GM19025 (cell line): ENCODE measurements around the gene WFDC5.
"Not testable (repeated sequence)": the region's sequence is repeated elsewhere in the genome, so short reads cannot be mapped to it uniquely, and the experiment has no call there.

Experiments
- ATAC-seq: cut with Tn5 transposase; IDR thresholded peaks from one replicate; pipeline ENCODE4 v1.9.1; 2021; ENCODE audit warnings: mild to moderate bottlenecking, low read depth, moderate library complexity; ENCODE audit not compliant: unreplicated experiment

Gene WFDC5

DNA sequence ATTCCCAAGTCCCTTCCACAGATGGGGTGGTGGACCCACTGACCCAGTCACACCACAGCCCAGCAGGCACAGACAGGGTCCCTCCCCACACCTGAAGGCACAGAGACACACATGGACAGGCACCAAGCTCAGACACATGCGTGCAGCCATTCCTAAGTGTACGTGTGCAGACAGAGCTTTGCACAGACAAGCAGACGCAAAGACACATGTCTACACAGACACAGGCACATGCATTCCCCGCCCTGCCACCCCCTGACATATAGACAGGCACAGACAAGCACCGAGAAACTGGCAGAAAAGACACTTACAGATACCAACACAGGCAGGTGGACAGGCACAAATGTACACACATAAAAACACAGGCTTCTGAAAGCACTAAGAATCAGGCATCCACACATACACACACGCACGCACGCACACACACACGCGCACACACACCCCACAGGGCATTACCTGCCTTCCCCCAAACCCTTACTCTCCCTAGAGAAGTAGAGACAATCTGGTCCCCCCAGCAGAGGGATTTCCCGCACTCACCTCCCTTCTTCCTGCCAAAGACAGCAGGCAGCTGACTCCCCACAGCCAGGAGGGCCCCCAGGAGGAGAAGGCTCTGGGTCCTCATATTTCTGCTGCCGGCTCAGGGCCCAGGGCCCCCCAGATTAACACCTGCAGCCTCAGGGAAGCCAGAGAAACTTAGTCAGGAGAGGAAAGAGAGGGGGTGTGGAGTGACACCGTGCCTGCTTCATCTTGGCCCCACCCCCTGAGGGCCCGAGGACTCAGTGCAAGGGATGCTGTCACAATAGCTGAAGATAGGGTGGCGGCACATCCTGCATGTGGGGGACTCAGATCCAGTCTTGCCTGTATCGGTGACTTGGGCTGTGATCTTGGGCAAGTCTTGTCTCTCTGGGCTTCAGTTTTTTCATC, at the start of gene WFDC5:
Gene WFDC5 (minus strand): TSS at position 710 of the 921 bp plus-strand sequence. CDS start 91 bp downstream, at position 619.
- ATAC-seq = no peak

- no peak for ATAC-seq
Observed at GRCh38 chr20:45163083-45163803, 48.3 kb upstream of the WFDC5 start.

- no peak for ATAC-seq
Observed at GRCh38 chr20:45157962-45158361, 43.0 kb upstream of the WFDC5 start.

DNA sequence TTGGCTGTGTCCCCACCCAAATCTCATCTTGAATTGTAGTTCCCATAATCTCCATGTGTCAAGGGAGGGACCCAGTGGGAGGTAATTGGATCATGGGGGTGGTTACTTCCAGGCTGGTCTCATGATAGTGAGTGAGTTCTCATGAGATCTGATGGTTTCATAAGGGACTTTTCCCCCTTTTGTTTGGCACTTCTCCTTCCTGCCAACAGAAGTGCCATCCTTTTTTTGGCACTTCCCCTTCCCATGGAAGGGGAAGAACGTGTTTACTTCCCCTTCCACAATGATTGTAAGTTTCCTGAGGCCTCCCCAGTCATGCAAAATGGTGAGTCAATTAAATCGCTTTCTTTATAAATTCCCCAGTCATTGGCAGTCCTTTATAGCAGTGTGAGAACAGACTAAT, 41.7 kb upstream of the WFDC5 start:
- ATAC-seq = no peak

- not testable (repeated sequence) for ATAC-seq
Observed at GRCh38 chr20:45154794-45155193, 39.8 kb upstream of the WFDC5 start.

GRCh38 chr20:45154183-45154582, 39.2 kb upstream of the WFDC5 start:
- ATAC-seq = no peak

DNA sequence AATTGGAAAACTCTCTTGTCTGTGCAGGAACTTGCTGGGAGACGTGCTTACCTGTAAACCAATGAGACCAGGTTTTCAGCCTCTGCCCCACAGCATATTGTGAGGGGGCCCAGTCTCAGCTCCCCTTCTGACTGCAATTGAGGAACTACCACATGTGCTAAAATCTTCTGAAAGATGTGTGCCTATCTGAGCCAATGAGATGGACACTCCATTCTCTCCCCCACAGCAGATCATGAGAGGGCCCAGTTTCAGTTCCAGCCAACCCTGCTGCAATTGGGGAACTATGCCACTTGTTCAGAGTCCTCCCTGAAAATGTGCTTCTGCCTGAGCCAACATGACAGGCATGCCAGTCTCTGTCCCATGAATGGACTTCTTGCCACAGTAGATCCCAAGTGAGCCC, 38.8 kb upstream of the WFDC5 start:
- no peak for ATAC-seq

DNA sequence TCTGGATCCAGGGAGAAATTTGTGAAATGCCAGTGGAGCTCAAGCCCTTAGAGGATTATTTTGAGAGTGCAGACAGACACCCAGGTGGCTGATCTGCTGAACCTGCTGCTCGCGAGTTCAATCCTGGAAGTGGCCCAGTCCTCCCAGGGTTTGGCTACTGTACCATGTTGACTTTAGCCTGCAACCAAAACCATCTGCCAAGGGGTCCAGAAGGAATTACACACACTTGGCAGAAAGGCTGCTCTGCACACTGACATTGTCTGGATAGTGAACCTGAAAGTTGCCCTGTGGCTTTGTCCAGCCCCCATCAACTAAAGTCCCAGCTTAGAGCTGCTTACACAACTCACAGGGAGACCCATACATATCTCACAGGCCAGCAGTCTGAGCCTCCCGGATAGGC, 38.2 kb upstream of the WFDC5 start:
- no peak for ATAC-seq

DNA sequence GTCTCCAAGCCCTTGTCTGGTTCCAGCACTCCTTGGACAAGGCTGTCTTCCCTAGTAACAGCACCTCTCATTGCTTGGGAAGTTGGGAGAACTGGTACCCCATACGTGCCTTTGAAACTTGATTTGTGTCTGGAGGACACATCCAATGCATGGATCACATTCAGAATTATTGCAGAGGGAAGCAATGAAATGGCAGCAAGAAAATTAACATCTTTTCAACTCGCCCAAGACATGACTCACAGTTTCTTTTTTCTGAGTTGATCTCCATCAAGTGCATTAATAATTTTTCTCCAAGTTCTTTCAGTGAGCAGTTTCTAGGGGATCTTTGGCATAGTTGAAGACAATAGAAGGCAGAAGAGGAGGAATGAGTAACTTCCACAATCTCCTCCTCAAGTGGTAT, 37.4 kb upstream of the WFDC5 start:
- no peak for ATAC-seq

DNA sequence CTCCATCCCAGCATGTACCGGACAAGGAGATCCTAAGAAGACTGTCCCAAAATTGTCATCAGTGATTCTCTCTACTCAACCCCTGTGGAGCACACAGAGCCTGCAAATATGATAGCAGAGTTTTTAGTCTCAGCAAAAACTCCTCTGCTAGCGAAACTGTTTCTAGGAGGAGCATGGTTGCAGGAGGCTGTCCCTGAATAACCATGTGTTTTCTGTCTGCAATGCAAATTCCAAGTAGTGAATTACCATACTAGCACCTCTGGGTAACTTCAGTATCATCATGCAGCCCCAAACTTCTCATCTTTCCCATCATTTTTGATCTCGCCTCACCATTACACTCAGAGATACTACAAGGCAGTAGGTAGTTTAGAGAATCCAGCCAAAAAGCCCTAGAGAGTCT, 34.1 kb upstream of the WFDC5 start:
- ATAC-seq = no peak

- ATAC-seq = no peak
Observed at GRCh38 chr20:45140836-45141235, 25.9 kb upstream of the WFDC5 start.

- ATAC-seq = not testable (repeated sequence)
Observed at GRCh38 chr20:45139733-45140375, 24.9 kb upstream of the WFDC5 start.

DNA sequence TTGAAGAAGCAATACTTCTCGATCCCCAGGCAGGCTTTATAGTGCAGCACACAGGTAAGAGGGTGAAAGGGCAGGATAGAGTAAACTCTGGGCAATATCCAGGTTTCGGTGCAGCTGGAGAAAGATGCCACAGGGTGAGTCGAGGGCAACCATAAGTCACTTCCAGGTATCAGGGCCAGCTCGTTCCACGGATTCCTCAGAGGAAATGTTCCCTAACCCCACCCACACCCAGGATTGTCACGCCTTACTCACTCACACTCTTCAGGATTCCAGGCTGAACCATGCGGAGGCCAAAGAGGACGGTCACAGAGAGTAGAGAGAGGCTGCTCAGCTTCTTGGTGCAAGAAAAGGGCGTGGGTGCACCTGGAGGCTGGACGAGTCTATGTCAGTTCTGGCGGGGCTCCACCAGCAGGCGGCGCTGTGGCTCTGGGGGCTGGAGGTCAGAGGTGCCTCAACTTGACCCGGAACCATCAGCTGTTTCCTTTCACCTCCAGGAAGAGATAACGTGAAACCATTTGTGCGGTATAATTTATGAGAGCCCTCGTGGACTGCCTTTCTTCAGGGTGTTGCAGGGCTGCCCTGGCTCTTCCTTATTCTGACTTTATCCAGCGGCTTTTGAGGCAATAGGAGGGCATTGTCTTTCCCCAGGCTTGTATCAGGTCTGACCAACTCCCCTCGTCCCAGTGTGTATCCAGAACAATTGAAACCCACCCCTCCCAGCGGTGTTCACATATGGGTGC, 23.8 kb upstream of the WFDC5 start:
- ATAC-seq = no peak

DNA sequence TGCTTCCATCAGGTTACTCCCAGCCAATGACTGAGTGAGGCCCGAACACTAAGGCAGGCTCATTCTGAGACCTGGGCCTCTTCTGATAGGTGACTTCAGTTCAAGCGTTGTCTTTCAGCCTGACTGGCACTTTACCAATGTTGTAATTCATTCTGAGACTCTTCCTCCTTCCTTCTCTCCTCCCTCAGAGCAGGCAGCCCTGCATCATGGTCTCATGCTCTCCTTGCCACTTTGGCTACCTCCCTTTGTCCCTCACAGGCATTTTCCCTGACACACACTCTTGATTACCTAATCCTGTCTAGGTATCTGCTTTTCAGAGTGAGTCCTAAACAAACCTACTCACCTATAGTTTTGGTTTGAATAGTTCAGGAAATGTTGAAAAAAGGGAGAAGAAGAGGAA, 21.9 kb upstream of the WFDC5 start:
- no peak for ATAC-seq

GRCh38 chr20:45128099-45128498, 13.1 kb upstream of the WFDC5 start:
- ATAC-seq = no peak

GRCh38 chr20:45124365-45124764, 9.4 kb upstream of the WFDC5 start, which contains the start of gene WFDC12:
TSS of gene WFDC12 (minus strand) at chr20:45124465. CDS start at chr20:45124447, 18 bp downstream.
- ATAC-seq = no peak

DNA sequence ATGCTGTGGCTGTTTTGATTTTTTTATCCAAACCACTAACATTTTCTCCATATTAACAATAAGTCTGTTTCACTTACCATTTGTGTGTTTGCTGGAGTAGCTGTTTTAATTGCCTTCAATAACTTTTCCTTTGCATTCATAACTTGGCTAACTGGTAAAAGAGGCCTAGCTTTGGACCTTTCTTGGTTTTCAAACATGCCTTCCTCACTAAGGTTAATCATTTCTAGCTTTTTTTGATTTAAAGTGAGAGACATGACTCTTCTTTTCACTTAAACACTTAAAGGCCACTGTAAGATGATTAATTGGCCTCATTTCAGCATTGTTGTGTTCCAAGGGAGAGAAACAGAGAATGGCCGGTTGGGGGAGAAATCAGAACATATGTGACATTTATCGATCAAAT, 6.4 kb upstream of the WFDC5 start:
- ATAC-seq = no peak

DNA sequence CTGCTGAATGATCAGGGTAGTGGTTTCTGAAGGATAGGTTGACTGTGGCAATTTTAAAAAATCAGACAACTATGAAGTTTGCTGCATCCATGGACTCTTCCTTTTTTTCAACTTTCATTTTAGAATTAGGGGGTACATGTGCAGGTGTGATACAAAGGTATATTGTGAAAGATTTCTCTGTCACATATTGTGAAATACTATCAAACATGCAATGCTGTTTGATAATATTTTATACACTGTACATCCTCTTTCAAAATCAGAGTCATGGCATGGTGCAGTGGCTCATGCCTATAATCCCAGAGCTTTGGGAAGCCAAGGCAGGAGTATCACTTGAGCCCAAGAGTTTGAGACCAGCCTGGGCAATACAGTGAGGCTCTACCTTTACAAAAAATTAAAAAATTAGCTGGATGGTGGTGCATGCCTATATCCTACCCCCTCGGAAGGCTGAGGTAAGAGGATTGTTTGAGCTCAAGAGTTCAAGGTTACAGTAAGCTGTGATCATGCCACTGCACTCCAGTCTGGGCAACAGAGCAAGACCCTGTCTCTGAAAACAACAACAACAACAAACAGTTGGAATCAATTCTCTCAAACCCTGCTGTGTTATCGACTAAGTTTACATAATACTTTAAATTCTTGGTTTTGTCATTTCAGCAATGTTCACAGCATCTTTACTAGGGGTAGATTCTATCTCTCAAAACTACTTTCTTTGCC, 4.7 kb upstream of the WFDC5 start:
- no peak for ATAC-seq

- ATAC-seq = no peak
Observed at GRCh38 chr20:45118028-45118427, 3.1 kb upstream of the WFDC5 start.

GRCh38 chr20:45117581-45117980, 2.6 kb upstream of the WFDC5 start:
- ATAC-seq = no peak
